Astrocyte of the cerebellum (primary cell): ENCODE results near the gene LHFPL2.

ENCODE experiments used
- DNase-seq: peaks from one replicate; pipeline ENCODE4 v3.0.0-alpha.2; 2011; ENCODE audit warnings: low read depth
- H3K4me3 ChIP-seq: 2 replicates; pipeline ENCODE4 v1.5.1; 2011; ENCODE audit warnings: mild to moderate bottlenecking, low read depth, low read length, moderate library complexity
- CTCF ChIP-seq: IDR thresholded peaks from 2 replicates; pipeline ENCODE4 v1.5.1; 2012; ENCODE audit warnings: low read length, low read depth, moderate library complexity, mild to moderate bottlenecking; ENCODE audit errors: missing control alignments
- in situ Hi-C: cut with HindIII; loops from 2 replicates; pipeline ENCODE4 v1.10.0; 2017; ENCODE audit warnings: low sequenced_read_pairs

Gene LHFPL2

GRCh38 chr5:78615697-78616096, 32.9 kb downstream of the LHFPL2 start:
- TF ChIP-seq CTCF: no peak
- no peak overlapping the region for H3K4me3 ChIP-seq
- DNase-seq: no peak
- in situ Hi-C loops: no loop called here

GRCh38 chr5:78614816-78615215, 33.8 kb downstream of the LHFPL2 start:
- H3K4me3 ChIP-seq: no peak overlapping the region
- in situ Hi-C loops: no loop called here
- TF ChIP-seq CTCF: no peak
- no peak for DNase-seq

GRCh38 chr5:78613756-78614155, 34.8 kb downstream of the LHFPL2 start:
- in situ Hi-C loops: no loop called here
- DNase-seq: no peak
- TF ChIP-seq CTCF: no peak
- H3K4me3 ChIP-seq: no peak overlapping the region

GRCh38 chr5:78613151-78613533, 35.4 kb downstream of the LHFPL2 start:
- TF ChIP-seq CTCF: no peak
- in situ Hi-C loops: no loop called here
- no peak overlapping the region for H3K4me3 ChIP-seq
- DNase-seq: no peak

- TF ChIP-seq CTCF: no peak
- no peak overlapping the region for H3K4me3 ChIP-seq
- in situ Hi-C loops: no loop called here
- no peak for DNase-seq
Measured at GRCh38 chr5:78612227-78613150, 36.1 kb downstream of the LHFPL2 start.

GRCh38 chr5:78611126-78611605, 37.4 kb downstream of the LHFPL2 start:
- in situ Hi-C loops: no loop called here
- no peak for DNase-seq
- H3K4me3 ChIP-seq: no peak overlapping the region
- TF ChIP-seq CTCF: no peak
